HepG2 (cell line): ENCODE results near the gene HCRT. TPM values are rescaled to one million over a fixed set of nuclear protein-coding genes. Genes with fewer than 3 reads are reported as not detected.
A peak's percentile ranks its signal among the peaks of the same experiment; 100 is the strongest.

Experiments
- CEBPG ChIP-seq: IDR thresholded peaks from 2 replicates; pipeline ENCODE4 v1.6.1; 2016
- GTF2F1 ChIP-seq: fragments of 150-350 bp; IDR thresholded peaks from 2 replicates; pipeline ENCODE4 v1.6.1; 2014; ENCODE audit warnings: low read length
- NFE2 ChIP-seq: sonication (generic); formaldehyde crosslinking; IDR thresholded peaks from 2 replicates; pipeline ENCODE4 v1.4.0; 2020; ENCODE audit warnings: missing genetic modification reagents
- NR2F1 ChIP-seq, 2 experiments: fragments of 450-650 bp in 1 of 2; formaldehyde crosslinking in 1 of 2; IDR thresholded peaks; 2 replicates each; pipeline versions ENCODE4 v1.5.0 to v1.6.1; 2016 to 2020; ENCODE audit warnings: mild to moderate bottlenecking in 1 of 2, missing compliant biosample characterization in 1 of 2, missing genetic modification reagents in 1 of 2, moderate library complexity in 1 of 2
- RFX3 ChIP-seq: IDR thresholded peaks from 2 replicates; pipeline ENCODE4 v1.6.1; 2016; ENCODE audit warnings: missing biosample characterization, missing genetic modification reagents
- TFDP2 ChIP-seq: sonication (generic); formaldehyde crosslinking; IDR thresholded peaks from 2 replicates; pipeline ENCODE4 v1.4.0; 2020; ENCODE audit warnings: missing genetic modification reagents
- U2AF2 ChIP-seq: fragments of 200-400 bp; formaldehyde crosslinking; IDR thresholded peaks from 2 replicates; pipeline ENCODE4 v1.6.1; 2017; ENCODE audit warnings: low read depth, mild to moderate bottlenecking, low read length
- ZBTB1 ChIP-seq: sonication (generic); formaldehyde crosslinking; IDR thresholded peaks from 2 replicates; pipeline ENCODE4 v1.4.0; 2020; ENCODE audit warnings: missing genetic modification reagents, borderline replicate concordance
- ZBTB38 ChIP-seq: sonication (generic); formaldehyde crosslinking; IDR thresholded peaks from 2 replicates; pipeline ENCODE4 v1.5.1; 2020; ENCODE audit warnings: mild to moderate bottlenecking, missing genetic modification reagents
- ZNF580 ChIP-seq: IDR thresholded peaks from 2 replicates; pipeline ENCODE4 v1.6.1; 2016; ENCODE audit warnings: low read depth, borderline replicate concordance
- ZNF615 ChIP-seq: sonication (generic); formaldehyde crosslinking; IDR thresholded peaks from 2 replicates; pipeline ENCODE4 v1.5.0; 2020; ENCODE audit warnings: mild to moderate bottlenecking, missing genetic modification reagents, borderline replicate concordance
- polyA plus RNA-seq, 8 experiments: library from polyadenylated mRNA; depleted of rRNA in 3 of 8; stranded (reverse) in 7 of 8; unstranded in 1 of 8; fragments of >200 nt; fragmentation: Illumina TruSeq in 4 of 8; extraction: Trizol in 4 of 8; gene quantifications; 2 replicates each; pipeline versions ENCODE4 v1.2.1 to v1.2.3, GENCODE V29; 2011 to 2016; ENCODE audit warnings: low read depth in 4 of 8, missing spikeins in 1 of 8, mixed read lengths in 1 of 8; ENCODE audit not compliant: insufficient read depth in 1 of 8
- total RNA-seq, 5 experiments: library from RNA; depleted of rRNA; stranded (reverse); fragments of >200 nt; fragmentation: Illumina TruSeq; extraction: Trizol; gene quantifications; 2 replicates each; pipeline ENCODE4 v1.2.3, GENCODE V29; 2016; ENCODE audit warnings: low read depth in 1 of 5
- TF ChIP-seq, protein P1 (sequence below): sonication (generic); formaldehyde crosslinking; IDR thresholded peaks from 2 replicates; pipeline ENCODE4 v1.5.1; 2020; ENCODE audit warnings: mild to moderate bottlenecking, missing genetic modification reagents, moderate library complexity
- TF ChIP-seq, protein P2 (sequence below): IDR thresholded peaks from 2 replicates; pipeline ENCODE4 v1.6.1; 2016; ENCODE audit warnings: low read depth, control low read depth
- TF ChIP-seq, protein P3 (sequence below): sonication (generic); formaldehyde crosslinking; IDR thresholded peaks from 2 replicates; pipeline ENCODE4 v1.4.0; 2020; ENCODE audit warnings: missing genetic modification reagents

The HCRT gene
- total and polyA plus RNA-seq, 2 of the 13 experiments (the other 11 are each of a cell fraction or from before 2014, with no cell fraction given), result not detected

DNA sequence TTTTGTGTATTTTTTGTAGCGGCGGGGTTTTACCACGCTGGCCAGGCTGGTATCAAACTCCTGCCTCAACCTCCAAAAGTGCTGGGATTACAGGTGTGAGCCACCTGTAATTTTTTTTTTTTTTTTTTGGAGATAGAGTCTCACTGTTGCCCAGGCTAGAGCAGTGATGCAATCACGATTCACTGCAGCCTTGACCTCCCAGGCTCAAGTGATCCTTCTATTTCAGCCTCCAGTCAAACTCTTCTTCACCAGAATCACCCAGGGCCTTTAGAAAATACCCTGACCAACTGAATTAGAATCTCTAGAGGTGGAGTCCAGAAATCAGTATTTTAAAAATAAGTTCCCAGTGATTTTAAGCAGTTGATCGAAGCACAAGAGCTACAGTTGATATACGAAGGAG lies 50.1 kb downstream of the HCRT start (continued):
- TF ChIP-seq, protein P1, sequence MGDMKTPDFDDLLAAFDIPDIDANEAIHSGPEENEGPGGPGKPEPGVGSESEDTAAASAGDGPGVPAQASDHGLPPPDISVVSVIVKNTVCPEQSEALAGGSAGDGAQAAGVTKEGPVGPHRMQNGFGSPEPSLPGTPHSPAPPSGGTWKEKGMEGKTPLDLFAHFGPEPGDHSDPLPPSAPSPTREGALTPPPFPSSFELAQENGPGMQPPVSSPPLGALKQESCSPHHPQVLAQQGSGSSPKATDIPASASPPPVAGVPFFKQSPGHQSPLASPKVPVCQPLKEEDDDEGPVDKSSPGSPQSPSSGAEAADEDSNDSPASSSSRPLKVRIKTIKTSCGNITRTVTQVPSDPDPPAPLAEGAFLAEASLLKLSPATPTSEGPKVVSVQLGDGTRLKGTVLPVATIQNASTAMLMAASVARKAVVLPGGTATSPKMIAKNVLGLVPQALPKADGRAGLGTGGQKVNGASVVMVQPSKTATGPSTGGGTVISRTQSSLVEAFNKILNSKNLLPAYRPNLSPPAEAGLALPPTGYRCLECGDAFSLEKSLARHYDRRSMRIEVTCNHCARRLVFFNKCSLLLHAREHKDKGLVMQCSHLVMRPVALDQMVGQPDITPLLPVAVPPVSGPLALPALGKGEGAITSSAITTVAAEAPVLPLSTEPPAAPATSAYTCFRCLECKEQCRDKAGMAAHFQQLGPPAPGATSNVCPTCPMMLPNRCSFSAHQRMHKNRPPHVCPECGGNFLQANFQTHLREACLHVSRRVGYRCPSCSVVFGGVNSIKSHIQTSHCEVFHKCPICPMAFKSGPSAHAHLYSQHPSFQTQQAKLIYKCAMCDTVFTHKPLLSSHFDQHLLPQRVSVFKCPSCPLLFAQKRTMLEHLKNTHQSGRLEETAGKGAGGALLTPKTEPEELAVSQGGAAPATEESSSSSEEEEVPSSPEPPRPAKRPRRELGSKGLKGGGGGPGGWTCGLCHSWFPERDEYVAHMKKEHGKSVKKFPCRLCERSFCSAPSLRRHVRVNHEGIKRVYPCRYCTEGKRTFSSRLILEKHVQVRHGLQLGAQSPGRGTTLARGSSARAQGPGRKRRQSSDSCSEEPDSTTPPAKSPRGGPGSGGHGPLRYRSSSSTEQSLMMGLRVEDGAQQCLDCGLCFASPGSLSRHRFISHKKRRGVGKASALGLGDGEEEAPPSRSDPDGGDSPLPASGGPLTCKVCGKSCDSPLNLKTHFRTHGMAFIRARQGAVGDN (CRISPR knock-in tag), result no peak
- TF ChIP-seq GTF2F1 (no peak), ZNF615 (CRISPR knock-in tag) (no peak), TFDP2 (CRISPR knock-in tag) (no peak), NR2F1 (CRISPR knock-in tag; IDR thresholded peaks at IDR 0.05) (0 out of 4 replicates have a peak, but pooled peaks of 1 of the 2 experiments have one; percentile 13), ZBTB38 (CRISPR knock-in tag) (no peak), ZNF580 (CRISPR knock-in tag) (no peak), CEBPG (CRISPR knock-in tag) (peak; percentile 44; the same call in 1 of the 2 replicates), ZBTB1 (CRISPR knock-in tag) (no peak), NFE2 (CRISPR knock-in tag) (no peak), U2AF2 (no peak), RFX3 (CRISPR knock-in tag) (no peak)
- TF ChIP-seq, protein P2, sequence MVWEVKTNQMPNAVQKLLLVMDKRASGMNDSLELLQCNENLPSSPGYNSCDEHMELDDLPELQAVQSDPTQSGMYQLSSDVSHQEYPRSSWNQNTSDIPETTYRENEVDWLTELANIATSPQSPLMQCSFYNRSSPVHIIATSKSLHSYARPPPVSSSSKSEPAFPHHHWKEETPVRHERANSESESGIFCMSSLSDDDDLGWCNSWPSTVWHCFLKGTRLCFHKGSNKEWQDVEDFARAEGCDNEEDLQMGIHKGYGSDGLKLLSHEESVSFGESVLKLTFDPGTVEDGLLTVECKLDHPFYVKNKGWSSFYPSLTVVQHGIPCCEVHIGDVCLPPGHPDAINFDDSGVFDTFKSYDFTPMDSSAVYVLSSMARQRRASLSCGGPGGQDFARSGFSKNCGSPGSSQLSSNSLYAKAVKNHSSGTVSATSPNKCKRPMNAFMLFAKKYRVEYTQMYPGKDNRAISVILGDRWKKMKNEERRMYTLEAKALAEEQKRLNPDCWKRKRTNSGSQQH, result no peak
- TF ChIP-seq, protein P3, sequence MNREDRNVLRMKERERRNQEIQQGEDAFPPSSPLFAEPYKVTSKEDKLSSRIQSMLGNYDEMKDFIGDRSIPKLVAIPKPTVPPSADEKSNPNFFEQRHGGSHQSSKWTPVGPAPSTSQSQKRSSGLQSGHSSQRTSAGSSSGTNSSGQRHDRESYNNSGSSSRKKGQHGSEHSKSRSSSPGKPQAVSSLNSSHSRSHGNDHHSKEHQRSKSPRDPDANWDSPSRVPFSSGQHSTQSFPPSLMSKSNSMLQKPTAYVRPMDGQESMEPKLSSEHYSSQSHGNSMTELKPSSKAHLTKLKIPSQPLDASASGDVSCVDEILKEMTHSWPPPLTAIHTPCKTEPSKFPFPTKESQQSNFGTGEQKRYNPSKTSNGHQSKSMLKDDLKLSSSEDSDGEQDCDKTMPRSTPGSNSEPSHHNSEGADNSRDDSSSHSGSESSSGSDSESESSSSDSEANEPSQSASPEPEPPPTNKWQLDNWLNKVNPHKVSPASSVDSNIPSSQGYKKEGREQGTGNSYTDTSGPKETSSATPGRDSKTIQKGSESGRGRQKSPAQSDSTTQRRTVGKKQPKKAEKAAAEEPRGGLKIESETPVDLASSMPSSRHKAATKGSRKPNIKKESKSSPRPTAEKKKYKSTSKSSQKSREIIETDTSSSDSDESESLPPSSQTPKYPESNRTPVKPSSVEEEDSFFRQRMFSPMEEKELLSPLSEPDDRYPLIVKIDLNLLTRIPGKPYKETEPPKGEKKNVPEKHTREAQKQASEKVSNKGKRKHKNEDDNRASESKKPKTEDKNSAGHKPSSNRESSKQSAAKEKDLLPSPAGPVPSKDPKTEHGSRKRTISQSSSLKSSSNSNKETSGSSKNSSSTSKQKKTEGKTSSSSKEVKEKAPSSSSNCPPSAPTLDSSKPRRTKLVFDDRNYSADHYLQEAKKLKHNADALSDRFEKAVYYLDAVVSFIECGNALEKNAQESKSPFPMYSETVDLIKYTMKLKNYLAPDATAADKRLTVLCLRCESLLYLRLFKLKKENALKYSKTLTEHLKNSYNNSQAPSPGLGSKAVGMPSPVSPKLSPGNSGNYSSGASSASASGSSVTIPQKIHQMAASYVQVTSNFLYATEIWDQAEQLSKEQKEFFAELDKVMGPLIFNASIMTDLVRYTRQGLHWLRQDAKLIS (CRISPR knock-in tag), result no peak
